ENCODE data around the gene RIC8B. TPM values are rescaled to one million over a fixed set of nuclear protein-coding genes. Genes with fewer than 3 reads are reported as not detected.

Gene RIC8B
- total RNA-seq, 1 donor from 2014 or later, result 11.6 TPM

- Histone ChIP-seq H3K36me3 (peaks cover 24% of the 10 kb centered on the region), H3K27me3 (no peaks in the 10 kb centered on the region), H3K4me3 (no peak overlapping the region), H3K27ac (no peak overlapping the region), H3K4me1 (no peaks in the 10 kb centered on the region), H3K9me3 (no peaks in the 10 kb centered on the region)
- no peak for TF ChIP-seq CTCF (IDR thresholded peaks at IDR 0.05)
- no peak for DNase-seq
- no peak for ATAC-seq
- intact Hi-C loops (cut with DNase I), result no loop called here
Measured at GRCh38 chr12:106790020-106790419, 15.5 kb downstream of the RIC8B start.

GRCh38 chr12:106791531-106791930, 17.0 kb downstream of the RIC8B start:
- Histone ChIP-seq H3K36me3 (peaks cover 12% of the 10 kb centered on the region), H3K4me3 (no peak overlapping the region), H3K27ac (no peak overlapping the region), H3K9me3 (no peaks in the 10 kb centered on the region), H3K27me3 (no peaks in the 10 kb centered on the region), H3K4me1 (no peaks in the 10 kb centered on the region)
- TF ChIP-seq CTCF (IDR thresholded peaks at IDR 0.05), result no peak
- intact Hi-C loops (cut with DNase I), result no loop called here
- DNase-seq (no peak), ATAC-seq (no peak)

- no peak overlapping the region for H3K27ac ChIP-seq
- no peak overlapping the region for H3K4me3 ChIP-seq
- no peaks in the 10 kb centered on the region for H3K9me3 ChIP-seq
- peaks cover 12% of the 10 kb centered on the region for H3K36me3 ChIP-seq
- no peaks in the 10 kb centered on the region for H3K27me3 ChIP-seq
- ATAC-seq (no peak), DNase-seq (no peak)
- intact Hi-C loops (cut with DNase I), result no loop called here
- H3K4me1 ChIP-seq, result no peaks in the 10 kb centered on the region
- TF ChIP-seq CTCF (IDR thresholded peaks at IDR 0.05), result no peak
Measured at GRCh38 chr12:106794369-106794768, 19.9 kb downstream of the RIC8B start.

GRCh38 chr12:106801167-106801708, 26.8 kb downstream of the RIC8B start:
- Histone ChIP-seq H3K4me3 (no peak overlapping the region), H3K9me3 (no peaks in the 10 kb centered on the region), H3K27ac (no peak overlapping the region), H3K4me1 (no peaks in the 10 kb centered on the region), H3K36me3 (peaks cover 21% of the 10 kb centered on the region), H3K27me3 (no peaks in the 10 kb centered on the region)
- no peak for ATAC-seq
- no peak for DNase-seq
- intact Hi-C loops (cut with DNase I), result no loop called here
- no peak for TF ChIP-seq CTCF (IDR thresholded peaks at IDR 0.05)

GRCh38 chr12:106801830-106802533, 27.5 kb downstream of the RIC8B start:
- intact Hi-C loops (cut with DNase I), result no loop called here
- no peak overlapping the region for H3K27ac ChIP-seq
- H3K9me3 ChIP-seq, result no peaks in the 10 kb centered on the region
- H3K4me3 ChIP-seq, result no peak overlapping the region
- TF ChIP-seq CTCF (IDR thresholded peaks at IDR 0.05), result no peak
- H3K36me3 ChIP-seq, result peaks cover 21% of the 10 kb centered on the region
- no peaks in the 10 kb centered on the region for H3K4me1 ChIP-seq
- no peaks in the 10 kb centered on the region for H3K27me3 ChIP-seq
- no peak for ATAC-seq
- no peak for DNase-seq

Data from upper lobe of right lung (tissue), 1 donor.